NCI-H1417 (cell line): ENCODE data around the gene MINK1.

ENCODE experiments used
- DNase-seq, 3 experiments: peaks; one replicate each; lab custom pipeline; 2025; lab: John Stamatoyannopoulos, UW

The MINK1 gene

GRCh38 chr17:4933646-4934045 lies 100.5 kb downstream of the MINK1 start:
- no peak for DNase-seq

- no peak for DNase-seq
These were observed 101.2 kb downstream of the MINK1 start for GRCh38 chr17:4934173-4934979.

- no peak for DNase-seq
These were observed 102.5 kb downstream of the MINK1 start for GRCh38 chr17:4935650-4936049.

GRCh38 chr17:4936436-4936835 lies 103.3 kb downstream of the MINK1 start:
- DNase-seq: no peak

GRCh38 chr17:4937553-4937952 lies 104.4 kb downstream of the MINK1 start:
- DNase-seq: no peak

GRCh38 chr17:4938069-4938491 lies 104.9 kb downstream of the MINK1 start:
- no peak for DNase-seq

- DNase-seq: peak in 1 of 3 experiments; percentile 8
These were observed 105.8 kb downstream of the MINK1 start for GRCh38 chr17:4938688-4939545.

GRCh38 chr17:4939546-4939795 lies 106.3 kb downstream of the MINK1 start:
- DNase-seq: no peak

GRCh38 chr17:4939796-4940554 lies 106.8 kb downstream of the MINK1 start, which contains the start of the genes RNF167 and SLC25A11:
Gene RNF167, plus strand, starts transcription at chr17:4940268. Its CDS starts 642 bp downstream, at chr17:4940910.
Gene SLC25A11, minus strand, starts transcription at chr17:4940046. Its CDS starts 136 bp downstream, at chr17:4939910.
- peak; percentile 98 to 99 (median 98) for DNase-seq

- no peak for DNase-seq
These were observed 107.6 kb downstream of the MINK1 start for GRCh38 chr17:4940555-4941318.

- no peak for DNase-seq
These were observed 108.1 kb downstream of the MINK1 start for GRCh38 chr17:4941319-4941610.

GRCh38 chr17:4942760-4943508 lies 109.8 kb downstream of the MINK1 start:
- DNase-seq: no peak

GRCh38 chr17:4944163-4944553 lies 111.0 kb downstream of the MINK1 start:
- no peak for DNase-seq

- DNase-seq: no peak
These were observed 111.5 kb downstream of the MINK1 start for GRCh38 chr17:4944554-4945175.

- DNase-seq: peak in 1 of 3 experiments; percentile 38
These were observed 112.2 kb downstream of the MINK1 start for GRCh38 chr17:4945176-4945943.

GRCh38 chr17:4945944-4946280 lies 112.8 kb downstream of the MINK1 start:
- no peak for DNase-seq

- peak in 1 of 3 experiments; percentile 8 for DNase-seq
These were observed 113.3 kb downstream of the MINK1 start for GRCh38 chr17:4946312-4946976.

GRCh38 chr17:4947010-4947410 lies 113.9 kb downstream of the MINK1 start:
- DNase-seq: no peak
